Right ventricle myocardium inferior (tissue), 1 donor: ENCODE data around the gene NR3C2. TPM values are rescaled to one million over a fixed set of nuclear protein-coding genes. Genes with fewer than 3 reads are reported as not detected.

Experiments
- ATAC-seq: fragments of 200-7000 bp; cut with Tn5 transposase; one replicate; pipeline ENCODE4 v1.9.1; 2020; ENCODE audit warnings: mild to moderate bottlenecking, moderate library complexity
- DNase-seq: peaks from one replicate; pipeline ENCODE4 v3.0.0; 2021; ENCODE audit errors: missing footprints
- intact Hi-C: fragments of 100-400 bp; cut with DNase I; formaldehyde crosslinking; loops from one replicate; pipeline ENCODE4 v1.11.0; 2022
- total RNA-seq: library from RNA; stranded (reverse); fragmentation: NEBNext Ultra II Directional; extraction: Animal tissue kit (Norgen Biotek cat#: 25700); gene quantifications from one replicate; pipeline ENCODE4 v1.2.1, GENCODE V29; 2021
- donor health status: DM: no; HTN: yes; CAD: no; lungs with severe emphysema.

The NR3C2 gene
- total RNA-seq, 1 donor from 2014 or later: 23.6 TPM

GRCh38 chr4:148081267-148081666 is 360.9 kb downstream of the NR3C2 start:
- DNase-seq (no peak), ATAC-seq (no peak)
- intact Hi-C loops: no loop called here

GRCh38 chr4:148079961-148080360 is 362.3 kb downstream of the NR3C2 start:
- intact Hi-C loops: no loop called here

GRCh38 chr4:148078061-148078460 is 364.2 kb downstream of the NR3C2 start:
- DNase-seq (no peak), ATAC-seq (no peak)
- intact Hi-C loops: no loop called here

More at GRCh38 chr4:148079961-148080360, 362.3 kb downstream of the NR3C2 start:
- DNase-seq: no peak
- peak; percentile 41 for ATAC-seq

- no peak for DNase-seq
- ATAC-seq: no peak
- intact Hi-C loops: no loop called here
Measured at GRCh38 chr4:148077581-148077980, 364.6 kb downstream of the NR3C2 start.

- intact Hi-C loops: no loop called here
- ATAC-seq (no peak), DNase-seq (no peak)
Measured at GRCh38 chr4:148076964-148077363, 365.2 kb downstream of the NR3C2 start.

GRCh38 chr4:148075438-148075837 is 366.8 kb downstream of the NR3C2 start:
- no peak for DNase-seq
- ATAC-seq: no peak
- intact Hi-C loops: no loop called here

GRCh38 chr4:148074462-148074861 is 367.8 kb downstream of the NR3C2 start:
- intact Hi-C loops: no loop called here
- ATAC-seq: peak; percentile 25
- DNase-seq: no peak

GRCh38 chr4:148073349-148073748 is 368.9 kb downstream of the NR3C2 start:
- intact Hi-C loops: no loop called here
- DNase-seq: no peak
- ATAC-seq: no peak

GRCh38 chr4:148072789-148073188 is 369.4 kb downstream of the NR3C2 start:
- ATAC-seq: no peak
- DNase-seq: no peak

GRCh38 chr4:148071009-148071408 is 371.2 kb downstream of the NR3C2 start:
- DNase-seq: no peak
- no peak for ATAC-seq

More at GRCh38 chr4:148072789-148073188, 369.4 kb downstream of the NR3C2 start:
- intact Hi-C loops: no loop called here

GRCh38 chr4:148069895-148070178 is 372.4 kb downstream of the NR3C2 start:
- peak; percentile 5 for ATAC-seq
- intact Hi-C loops: loop anchor here (5.0 kb wide), 1 partner anchor 143 kb away; no protein-coding TSS in a partner anchor
- no peak for DNase-seq

More at GRCh38 chr4:148071009-148071408, 371.2 kb downstream of the NR3C2 start:
- intact Hi-C loops: no loop called here

GRCh38 chr4:148069086-148069894 is 372.9 kb downstream of the NR3C2 start:
- DNase-seq: no peak
- peak; percentile 3 for ATAC-seq
- intact Hi-C loops: loop anchor here (5.0 kb wide), 1 partner anchor 142 kb away; no protein-coding TSS in a partner anchor

GRCh38 chr4:148068065-148068911 is 373.9 kb downstream of the NR3C2 start:
- intact Hi-C loops: loop anchor here (5.0 kb wide), 1 partner anchor 141 kb away; no protein-coding TSS in a partner anchor
- DNase-seq: no peak
- no peak for ATAC-seq

- DNase-seq: no peak
- peak; percentile 24 for ATAC-seq
- intact Hi-C loops: loop anchor here (5.0 kb wide), 1 partner anchor 140 kb away; no protein-coding TSS in a partner anchor
Measured at GRCh38 chr4:148067301-148067916, 374.8 kb downstream of the NR3C2 start.

GRCh38 chr4:148065075-148065474 is 377.1 kb downstream of the NR3C2 start:
- no peak for ATAC-seq
- DNase-seq: no peak
- intact Hi-C loops: loop anchor here (5.0 kb wide), 1 partner anchor 138 kb away; no protein-coding TSS in a partner anchor

- intact Hi-C loops: no loop called here
- DNase-seq: no peak
- ATAC-seq: no peak
Measured at GRCh38 chr4:148064451-148064850, 377.8 kb downstream of the NR3C2 start.

GRCh38 chr4:148062301-148062950 is 379.8 kb downstream of the NR3C2 start:
- DNase-seq (no peak), ATAC-seq (no peak)
- intact Hi-C loops: no loop called here

- intact Hi-C loops: no loop called here
- DNase-seq (no peak), ATAC-seq (peak; percentile 27)
Measured at GRCh38 chr4:148061795-148062194, 380.4 kb downstream of the NR3C2 start.

GRCh38 chr4:148061141-148061481 is 381.1 kb downstream of the NR3C2 start:
- DNase-seq (no peak), ATAC-seq (no peak)
- intact Hi-C loops: no loop called here
